Duodenal mucosa (tissue), 2 donors: Measurements from ENCODE around the gene CILP.
"Not testable (repeated sequence)": the region's sequence is repeated elsewhere in the genome, so short reads cannot be mapped to it uniquely, and the experiment has no call there.

Experiments
- H3K27ac ChIP-seq: one replicate; pipeline ENCODE4 v1.7.0; 2013; ENCODE audit warnings: low read depth, low read length
- H3K27me3 ChIP-seq, 2 donors: one replicate each; pipeline ENCODE4 v1.7.0; 2013; ENCODE audit warnings: low read length in 2 of 2, control low read depth in 1 of 2; ENCODE audit not compliant: insufficient read depth in 2 of 2, control insufficient read depth in 1 of 2
- H3K36me3 ChIP-seq, 2 donors: one replicate each; pipeline ENCODE4 v1.7.0; 2013; ENCODE audit warnings: low read length in 2 of 2, control low read depth in 1 of 2; ENCODE audit not compliant: insufficient read depth in 2 of 2, control insufficient read depth in 1 of 2
- H3K4me1 ChIP-seq, 2 donors: one replicate each; pipeline ENCODE4 v1.7.0; 2013; ENCODE audit warnings: low read length in 2 of 2, control low read depth in 1 of 2; ENCODE audit not compliant: insufficient read depth in 2 of 2, control insufficient read depth in 1 of 2
- H3K4me3 ChIP-seq, 2 donors: one replicate each; pipeline ENCODE4 v1.7.0; 2013; ENCODE audit warnings: low read length in 2 of 2, low read depth in 1 of 2
- H3K9ac ChIP-seq, 2 donors: one replicate each; pipeline ENCODE4 v1.7.0; 2013; ENCODE audit warnings: low read length in 2 of 2, low read depth in 1 of 2
- H3K9me3 ChIP-seq, 2 donors: one replicate each; pipeline ENCODE4 v1.7.0; 2013; ENCODE audit warnings: low read length in 2 of 2, control low read depth in 1 of 2; ENCODE audit not compliant: control insufficient read depth in 1 of 2

Gene CILP

DNA sequence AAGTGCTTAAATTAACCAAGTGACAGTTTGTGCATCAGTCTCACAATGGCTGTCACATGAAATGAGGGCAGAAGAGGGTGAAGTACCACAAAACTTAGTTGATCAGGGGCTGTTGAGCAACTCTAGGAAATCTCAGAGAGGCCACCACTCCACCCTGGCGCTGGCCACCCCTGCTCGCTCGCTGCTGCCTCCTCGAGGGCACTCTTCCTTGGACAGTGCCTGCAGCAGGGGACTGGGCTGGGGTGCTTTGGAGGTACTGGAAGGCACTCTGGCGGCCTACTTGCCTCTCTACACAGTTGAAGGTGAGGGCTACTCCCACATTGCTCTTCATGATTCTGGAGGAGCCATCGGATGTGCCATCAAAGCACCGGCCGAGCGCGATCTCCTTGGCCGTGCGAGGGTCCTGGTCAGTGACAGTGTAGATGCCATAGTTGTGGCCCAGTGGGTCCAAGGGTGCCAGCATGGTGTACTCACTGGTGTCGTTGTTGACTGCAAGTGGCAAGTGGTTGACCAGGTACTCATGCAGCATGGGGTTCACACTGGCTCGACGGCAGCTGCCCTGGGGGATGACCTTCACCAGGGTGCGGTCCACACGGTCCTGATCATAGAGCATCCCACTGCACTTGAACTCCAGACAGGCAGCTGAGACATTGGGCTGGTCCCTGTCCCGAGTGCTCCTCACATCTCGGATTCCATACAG lies 14.5 kb downstream of the CILP start:
- Histone ChIP-seq H3K36me3 (no peaks in the 10 kb centered on the region), H3K9ac (no peak overlapping the region), H3K4me1 (no peaks in the 10 kb centered on the region), H3K9me3 (no peaks in the 10 kb centered on the region), H3K27me3 (no peaks in the 10 kb centered on the region), H3K27ac (no peak overlapping the region), H3K4me3 (no peak overlapping the region)

DNA sequence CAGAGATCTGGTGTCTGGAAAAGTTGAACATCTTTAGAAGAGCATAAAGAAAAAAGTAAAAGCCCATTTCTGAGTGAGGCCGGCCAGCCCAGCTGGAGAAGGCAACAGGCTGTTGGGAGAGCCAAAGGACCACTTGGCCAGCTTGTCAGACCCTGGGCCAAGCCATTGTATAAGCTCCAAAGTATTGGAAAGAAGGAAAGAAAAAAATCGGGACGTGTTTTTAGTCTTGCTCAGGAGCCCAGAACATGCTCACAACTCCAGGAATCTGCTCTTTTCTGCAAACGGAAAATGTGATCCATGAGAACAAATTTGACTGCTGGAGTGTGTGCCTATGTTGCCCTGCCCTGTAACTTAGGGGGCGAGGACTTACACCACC lies 15.7 kb downstream of the CILP start:
- Histone ChIP-seq H3K9ac (no peak overlapping the region), H3K9me3 (no peaks in the 10 kb centered on the region), H3K4me3 (no peak overlapping the region), H3K4me1 (no peaks in the 10 kb centered on the region), H3K27me3 (no peaks in the 10 kb centered on the region), H3K27ac (no peak overlapping the region), H3K36me3 (no peaks in the 10 kb centered on the region)

DNA sequence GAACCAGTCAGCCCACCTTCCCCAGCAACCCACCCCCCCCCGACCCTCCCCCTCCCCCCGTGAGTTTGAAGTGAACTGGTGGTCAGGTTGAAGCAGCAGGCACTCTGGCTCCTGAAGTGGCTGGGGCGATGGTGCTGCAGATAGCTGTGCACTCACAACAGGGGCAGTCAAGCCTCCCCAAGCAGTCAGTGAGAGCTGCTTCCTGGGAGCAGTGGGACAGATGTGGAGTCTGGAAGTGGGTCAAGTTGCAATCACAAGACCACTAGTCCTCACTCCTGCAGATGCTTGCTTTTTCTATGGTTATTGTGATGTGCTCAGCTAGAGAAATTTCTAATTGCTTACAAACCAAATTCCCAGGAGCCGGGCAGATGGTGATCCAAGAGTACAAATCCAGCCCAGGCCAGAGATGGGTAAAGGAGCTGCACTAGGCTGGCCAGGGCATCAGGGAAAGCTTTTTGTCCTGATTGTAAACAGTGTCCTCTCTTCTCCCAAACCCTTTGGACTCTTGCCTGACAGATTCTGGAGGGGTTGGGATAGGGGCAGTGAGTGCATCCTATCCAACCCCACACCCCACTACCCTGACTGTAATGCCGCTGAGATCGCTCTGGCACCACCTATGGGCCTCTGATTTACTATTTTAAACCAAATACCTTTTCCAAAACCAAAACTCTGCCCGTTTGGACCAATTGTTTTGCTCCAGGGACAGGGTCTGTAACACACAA lies 16.3 kb downstream of the CILP start:
- Histone ChIP-seq H3K9ac (no peak overlapping the region), H3K27me3 (no peaks in the 10 kb centered on the region), H3K9me3 (no peaks in the 10 kb centered on the region), H3K4me1 (no peaks in the 10 kb centered on the region), H3K36me3 (no peaks in the 10 kb centered on the region), H3K27ac (no peak overlapping the region), H3K4me3 (no peak overlapping the region)

DNA sequence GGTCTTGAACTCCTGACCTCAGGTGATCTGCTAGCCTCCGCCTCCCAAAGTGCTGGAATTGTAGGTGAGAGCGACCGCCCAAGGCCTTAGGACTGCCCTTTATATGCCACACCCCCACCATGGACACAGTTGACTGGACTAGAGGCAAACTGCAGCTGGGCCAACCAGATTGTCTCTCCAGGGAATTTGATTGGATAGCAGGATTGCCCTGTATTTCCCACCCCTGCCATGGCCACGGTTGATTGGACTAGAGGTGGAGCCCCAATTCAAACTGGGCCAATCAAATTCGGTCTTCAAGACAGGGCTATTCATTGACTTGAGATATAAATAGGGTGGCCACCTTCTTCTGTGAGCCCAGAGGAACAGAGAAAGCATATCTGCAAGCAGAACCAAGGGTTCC lies 19.3 kb downstream of the CILP start:
- H3K9ac ChIP-seq: no peak overlapping the region
- H3K36me3 ChIP-seq: no peaks in the 10 kb centered on the region
- no peaks in the 10 kb centered on the region for H3K27me3 ChIP-seq
- H3K4me1 ChIP-seq: no peaks in the 10 kb centered on the region
- no peak overlapping the region for H3K27ac ChIP-seq
- H3K9me3 ChIP-seq: no peaks in the 10 kb centered on the region
- H3K4me3 ChIP-seq: no peak overlapping the region

DNA sequence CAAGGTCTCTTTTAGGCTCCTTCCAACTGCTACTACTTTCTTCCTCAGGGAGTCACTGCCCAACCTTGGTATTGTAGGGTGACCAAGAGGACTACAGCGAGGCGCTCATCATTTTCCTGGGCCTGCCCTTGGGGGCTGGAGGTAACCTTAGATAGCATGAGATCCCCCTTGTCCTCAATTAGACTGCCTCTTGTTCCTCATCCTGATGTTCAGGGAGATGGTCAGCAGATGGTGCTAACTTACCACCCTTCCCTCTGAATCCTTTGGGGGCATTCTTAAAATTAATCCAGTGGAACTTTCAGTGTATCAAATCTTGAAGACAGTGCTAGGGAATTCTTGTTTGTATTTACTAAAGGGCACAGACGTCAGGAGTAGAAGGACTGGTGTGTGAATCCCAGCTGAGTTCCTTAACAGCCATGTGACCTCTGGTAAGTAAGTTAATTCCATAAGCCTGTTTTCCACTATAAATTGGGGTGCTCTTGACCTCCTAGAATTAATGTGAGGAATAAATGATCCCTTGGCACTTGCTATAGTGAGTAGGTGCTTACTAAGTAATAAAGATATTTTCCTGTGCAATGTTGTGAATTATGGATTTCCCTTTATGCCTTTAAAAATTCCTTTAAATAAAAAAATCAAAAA lies 22.1 kb downstream of the CILP start:
- H3K4me3 ChIP-seq: no peak overlapping the region
- H3K4me1 ChIP-seq: peaks cover 0 to 4% of the 10 kb centered on the region in 2 donors
- no peaks in the 10 kb centered on the region for H3K9me3 ChIP-seq
- H3K27me3 ChIP-seq: no peaks in the 10 kb centered on the region
- H3K36me3 ChIP-seq: no peaks in the 10 kb centered on the region
- H3K9ac ChIP-seq: no peak overlapping the region
- no peak overlapping the region for H3K27ac ChIP-seq

DNA sequence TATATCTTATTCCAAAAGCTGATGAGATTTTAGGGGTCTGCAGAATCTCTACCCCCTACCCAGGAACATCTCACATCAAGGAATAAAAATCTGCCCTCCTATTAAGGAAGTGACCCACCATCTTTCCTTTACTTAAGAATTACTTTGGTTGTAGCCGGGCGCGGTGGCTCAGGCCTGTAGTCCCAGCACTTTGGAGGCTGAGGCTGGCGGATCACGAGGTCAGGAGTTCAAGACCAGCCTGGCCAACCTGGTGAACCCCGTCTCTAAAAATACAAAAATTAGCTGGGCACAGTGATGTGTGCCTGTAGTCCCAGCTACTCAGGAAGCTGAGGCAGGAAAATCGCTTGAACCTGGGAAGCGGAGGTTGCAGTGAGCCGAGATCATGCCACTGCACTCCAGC lies 22.8 kb downstream of the CILP start:
- not testable (repeated sequence) for H3K9ac ChIP-seq, H3K9me3 ChIP-seq, H3K4me1 ChIP-seq, H3K27me3 ChIP-seq, H3K36me3 ChIP-seq, H3K4me3 ChIP-seq, H3K27ac ChIP-seq

DNA sequence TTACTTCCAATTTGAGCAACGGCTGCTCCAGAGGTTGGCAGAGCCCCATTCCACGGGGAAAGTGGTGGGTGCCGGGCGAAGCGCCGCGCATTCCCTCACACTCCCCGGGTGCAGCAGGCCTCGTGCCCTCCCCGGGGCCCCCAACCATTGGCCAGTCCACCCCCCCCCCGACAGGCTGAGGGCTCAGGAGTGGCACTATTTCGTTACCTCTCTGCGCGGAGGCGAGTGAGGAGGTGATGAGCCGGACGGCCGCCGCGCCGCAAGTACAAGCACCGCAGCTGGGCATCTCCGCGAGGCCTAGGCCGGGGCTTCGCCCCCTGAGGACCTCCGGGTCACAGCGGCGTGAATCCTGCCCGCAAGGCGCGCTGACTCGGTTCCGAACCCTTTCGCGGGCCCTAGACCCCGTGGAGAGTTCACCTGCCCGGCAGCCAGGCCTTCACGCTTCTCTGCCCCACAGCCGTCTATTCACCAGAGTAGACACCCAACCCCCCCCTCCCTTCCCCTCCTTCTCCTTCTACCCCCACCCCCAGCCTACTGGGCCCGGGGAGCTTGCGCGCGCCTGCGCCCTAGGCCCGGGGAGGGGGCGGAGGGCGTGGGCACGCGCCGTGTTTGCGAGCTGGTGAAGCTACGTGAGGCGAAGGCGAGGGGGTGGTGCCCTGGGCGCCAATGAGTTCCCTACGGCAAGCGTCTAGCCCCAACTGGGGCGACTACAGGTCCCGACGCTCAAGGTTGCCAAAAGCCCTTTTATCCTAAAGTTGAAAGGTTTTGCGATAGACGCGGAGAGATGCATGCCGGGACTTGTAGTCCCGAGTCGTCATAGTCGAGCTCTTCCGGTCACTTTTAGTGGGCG lies 26.2 kb downstream of the CILP start, which contains the start of gene CLPX:
Gene CLPX, minus strand, starts transcription at position 475 of the 850 bp plus-strand sequence. Its CDS starts 189 bp downstream, at position 286.
- peak within 1 kb of the TSS; percentile 87 to 91 for H3K4me3 ChIP-seq
- no peaks in the 10 kb centered on the region for H3K27me3 ChIP-seq
- no peaks in the 10 kb centered on the region for H3K9me3 ChIP-seq
- peak within 1 kb of the TSS; percentile 91 for H3K27ac ChIP-seq
- peaks cover 0 to 4% of the 10 kb centered on the region in 2 donors for H3K4me1 ChIP-seq
- no peaks in the 10 kb centered on the region for H3K36me3 ChIP-seq
- H3K9ac ChIP-seq: peak within 1 kb of the TSS; percentile 83 to 95

DNA sequence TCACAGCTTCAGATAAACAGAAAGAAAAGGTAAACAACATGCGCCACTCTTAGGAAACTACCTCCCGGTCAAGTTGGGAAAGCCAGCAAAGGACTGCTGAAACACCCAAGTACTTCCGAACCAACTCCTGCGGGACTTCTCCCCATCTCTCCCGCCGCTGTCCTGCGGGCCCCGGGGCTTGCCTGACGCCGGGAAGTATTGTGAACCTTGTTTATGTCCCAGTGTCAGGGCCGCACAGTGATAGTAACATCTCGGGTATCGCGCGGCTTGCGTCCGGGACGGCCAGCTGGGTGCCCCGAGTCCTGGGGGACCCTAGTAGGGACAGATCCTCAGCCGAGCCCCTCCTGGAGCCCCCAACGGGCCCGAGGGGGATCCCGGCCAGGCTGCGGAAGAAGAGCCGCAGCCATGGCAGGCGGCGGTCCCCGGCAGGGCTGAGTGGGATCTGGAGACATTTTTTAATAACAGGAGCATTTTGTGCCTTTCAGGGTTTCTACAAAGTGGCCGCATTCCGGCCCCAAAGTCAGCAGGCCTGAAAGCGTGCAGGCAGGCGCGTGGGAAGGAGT lies 26.9 kb downstream of the CILP start:
- peaks cover 0 to 4% of the 10 kb centered on the region in 2 donors for H3K4me1 ChIP-seq

DNA sequence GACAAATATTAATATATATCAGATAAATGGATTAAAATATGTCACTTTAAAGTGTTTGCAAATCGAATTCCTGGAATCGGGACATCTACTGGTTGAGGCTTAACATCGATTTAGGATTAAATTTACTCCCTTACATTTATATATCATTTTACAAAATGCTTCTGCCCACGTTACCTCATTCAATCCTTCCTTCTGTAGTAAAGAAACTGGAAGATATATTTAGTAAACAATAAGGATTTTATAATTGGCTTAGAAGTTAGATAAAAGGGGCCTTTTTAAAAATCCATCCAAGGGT lies 27.5 kb downstream of the CILP start:
- Histone ChIP-seq H3K9me3 (no peaks in the 10 kb centered on the region), H3K4me1 (peaks cover 0 to 4% of the 10 kb centered on the region in 2 donors), H3K9ac (peak overlapping the region; percentile 83 to 95), H3K36me3 (peaks cover 0 to 12% of the 10 kb centered on the region in 2 donors), H3K4me3 (peak overlapping the region; percentile 87 to 91), H3K27me3 (no peaks in the 10 kb centered on the region), H3K27ac (no peak overlapping the region)

More for the DNA sequence above, 26.9 kb downstream of the CILP start:
- Histone ChIP-seq H3K4me3 (peak overlapping the region; percentile 87 to 91), H3K9me3 (no peaks in the 10 kb centered on the region), H3K9ac (peak overlapping the region; percentile 83 to 95), H3K27me3 (no peaks in the 10 kb centered on the region), H3K36me3 (peaks cover 0 to 7% of the 10 kb centered on the region in 2 donors), H3K27ac (peak overlapping the region; percentile 91)
